K562 (cell line): Measurements from ENCODE around the gene SOX6. TPM values are rescaled to one million over a fixed set of nuclear protein-coding genes. Genes with fewer than 3 reads are reported as not detected.

Source experiments
- BCOR ChIP-seq: fragments of 450-650 bp; IDR thresholded peaks from 2 replicates; pipeline ENCODE4 v1.6.1; 2016
- CBFA2T3 ChIP-seq: fragments of 450-650 bp; IDR thresholded peaks from 2 replicates; pipeline ENCODE4 v1.6.1; 2017
- DLX4 ChIP-seq: fragments of 250-450 bp; sonication (Bioruptor Pico); IDR thresholded peaks from 2 replicates; pipeline ENCODE4 v1.6.1; 2021; ENCODE audit warnings: mild to moderate bottlenecking
- ELF4 ChIP-seq: fragments of 450-650 bp; formaldehyde crosslinking; IDR thresholded peaks from 2 replicates; pipeline ENCODE4 v1.4.0; 2022; ENCODE audit warnings: missing genetic modification characterization
- FOXP4 ChIP-seq: sonication (generic); formaldehyde crosslinking; IDR thresholded peaks from 2 replicates; pipeline ENCODE4 v1.8.0; 2022; ENCODE audit warnings: mild to moderate bottlenecking, missing genetic modification reagents, borderline replicate concordance
- GTF2A2 ChIP-seq: IDR thresholded peaks from 2 replicates; pipeline ENCODE4 v1.6.1; 2016; ENCODE audit warnings: mild to moderate bottlenecking, missing genetic modification characterization, missing compliant biosample characterization
- HMGXB4 ChIP-seq: sonication (generic); formaldehyde crosslinking; IDR thresholded peaks from 2 replicates; pipeline ENCODE4 v1.8.1; 2023; ENCODE audit warnings: mild to moderate bottlenecking, missing genetic modification reagents
- MCM5 ChIP-seq: fragments of 450-650 bp; IDR thresholded peaks from 2 replicates; pipeline ENCODE4 v1.6.1; 2016; ENCODE audit warnings: low read depth
- MECOM ChIP-seq: fragments of 250-450 bp; sonication (Bioruptor Pico); IDR thresholded peaks from 2 replicates; pipeline ENCODE4 v1.8.0; 2022; ENCODE audit warnings: inconsistent platforms
- NBN ChIP-seq: fragments of 450-650 bp; IDR thresholded peaks from 2 replicates; pipeline ENCODE4 v1.6.1; 2016; ENCODE audit warnings: low read depth, mild to moderate bottlenecking
- PBX2 ChIP-seq, 2 experiments: IDR thresholded peaks in 1 of 2; conservative IDR thresholded peaks in 1 of 2; 2 replicates each; pipeline ENCODE4 v1.6.1; 2016; ENCODE audit warnings: low read depth in 2 of 2, mild to moderate bottlenecking in 1 of 2, missing compliant biosample characterization in 1 of 2, missing genetic modification characterization in 1 of 2, moderate library complexity in 1 of 2
- SLC30A9 ChIP-seq: fragments of 250-450 bp; sonication (Bioruptor Pico); IDR thresholded peaks from 2 replicates; pipeline ENCODE4 v1.8.0; 2022; ENCODE audit warnings: mild to moderate bottlenecking, moderate library complexity
- SMARCC2 ChIP-seq: fragments of 450-650 bp; IDR thresholded peaks from 2 replicates; pipeline ENCODE4 v1.6.1; 2017; ENCODE audit warnings: antibody characterized with exemption, moderate library complexity, mild to moderate bottlenecking, low read depth
- SNRNP70 ChIP-seq: fragments of 200-400 bp; formaldehyde crosslinking; optimal IDR thresholded peaks from 2 replicates; pipeline ENCODE3; 2017; ENCODE audit warnings: low read depth, low read length
- ZNF644 ChIP-seq: fragments of 200-800 bp; sonication (Bioruptor generic); IDR thresholded peaks from 2 replicates; pipeline ENCODE4 v1.6.1; 2016; ENCODE audit warnings: low read depth, missing genetic modification characterization, missing compliant biosample characterization
- ZSCAN29 ChIP-seq: fragments of 450-650 bp; IDR thresholded peaks from 2 replicates; pipeline ENCODE4 v1.6.1; 2017
- polyA plus RNA-seq, 8 experiments: library from polyadenylated mRNA; depleted of rRNA in 4 of 8; stranded (reverse) in 5 of 8; unstranded in 3 of 8; fragments of >200 nt; fragmentation: Nextera tagmentation in 2 of 8; fragmentation: Illumina TruSeq in 1 of 8; extraction: Ambion mirVana in 2 of 8; extraction: Trizol in 1 of 8; gene quantifications; 2 replicates each; pipeline versions ENCODE4 v1.2.1 to v1.2.3, GENCODE V29; 2011 to 2014; ENCODE audit warnings: inconsistent platforms in 1 of 8, missing spikeins in 1 of 8
- total RNA-seq, 7 experiments: library from RNA; depleted of rRNA in 6 of 7; stranded (reverse); fragments of >200 nt in 6 of 7; fragmentation: Illumina TruSeq in 2 of 7; extraction: Trizol in 2 of 7; gene quantifications; 2 replicates each; pipeline versions ENCODE4 v1.2.1 to v1.2.3, GENCODE V29; 2011 to 2021; ENCODE audit warnings: low replicate concordance in 1 of 7
- TF ChIP-seq, protein P1 (sequence below): fragments of 450-650 bp; IDR thresholded peaks from 2 replicates; pipeline ENCODE4 v1.6.1; 2018; ENCODE audit not compliant: partially characterized antibody

SOX6 gene
- total and polyA plus RNA-seq, 9 of the 15 experiments (the other 6 are each of a cell fraction or from before 2014, with no cell fraction given), result 0.89 to 8.7 (median 5.7) TPM

DNA sequence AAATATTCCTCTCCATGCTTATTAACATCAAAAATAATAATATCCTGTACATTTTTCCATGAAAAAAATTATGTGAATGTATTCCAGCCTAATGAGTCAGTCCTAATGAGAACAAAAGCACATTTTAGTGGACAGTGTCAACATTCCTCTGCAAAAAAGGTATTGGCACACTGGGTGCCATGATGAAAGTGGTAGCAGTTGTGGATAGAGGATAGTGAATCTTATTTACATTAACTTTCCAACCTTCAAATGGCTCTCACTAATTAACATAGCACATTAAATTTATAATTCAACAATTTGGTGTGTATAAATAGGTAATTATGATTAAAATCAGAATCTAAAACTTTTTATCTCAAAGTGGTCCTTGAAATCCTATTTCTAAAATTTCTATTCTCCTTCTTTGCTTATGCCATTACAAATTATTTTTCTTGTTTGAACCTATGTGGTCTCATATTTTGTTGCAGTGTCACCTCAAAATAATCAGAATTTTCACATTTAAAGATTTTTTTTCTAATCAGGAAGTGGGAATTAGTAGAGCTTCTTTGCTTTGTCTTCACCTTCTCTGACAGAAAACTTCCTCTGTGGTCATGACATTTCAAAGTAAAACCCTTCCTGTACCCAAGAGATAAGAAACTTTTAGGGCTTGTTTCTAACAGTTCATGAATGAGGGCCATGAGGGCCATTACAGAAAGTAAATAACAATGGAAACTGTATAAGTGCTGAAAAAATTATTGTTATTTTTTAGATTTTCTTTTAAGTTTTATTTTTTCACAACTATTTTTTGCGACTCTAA, 18.7 kb downstream of the SOX6 start (continued):
- TF ChIP-seq FOXP4 (no peak), NBN (peak; percentile 46; the same call in 1 of the 2 replicates), SMARCC2 (peak; percentile 93), BCOR (no peak), CBFA2T3 (peak; percentile 94), PBX2 (CRISPR knock-in tag; IDR thresholded peaks at IDR 0.05; ENCODE audit: low read depth) (no peak), PBX2 (tag; conservative IDR thresholded peaks at IDR 0.05; ENCODE audit: low read depth) (peak; percentile 87), ELF4 (CRISPR knock-in tag) (no peak), GTF2A2 (0 out of 2 replicates have a peak, but pooled peaks have one; percentile 74), MECOM (no peak), MCM5 (no peak), ZSCAN29 (no peak), HMGXB4 (CRISPR knock-in tag) (no peak), DLX4 (no peak), SNRNP70 (no peak), SLC30A9 (CRISPR knock-in tag) (no peak), ZNF644 (peak; percentile 65; the same call in 1 of the 2 replicates)
- TF ChIP-seq, protein P1, sequence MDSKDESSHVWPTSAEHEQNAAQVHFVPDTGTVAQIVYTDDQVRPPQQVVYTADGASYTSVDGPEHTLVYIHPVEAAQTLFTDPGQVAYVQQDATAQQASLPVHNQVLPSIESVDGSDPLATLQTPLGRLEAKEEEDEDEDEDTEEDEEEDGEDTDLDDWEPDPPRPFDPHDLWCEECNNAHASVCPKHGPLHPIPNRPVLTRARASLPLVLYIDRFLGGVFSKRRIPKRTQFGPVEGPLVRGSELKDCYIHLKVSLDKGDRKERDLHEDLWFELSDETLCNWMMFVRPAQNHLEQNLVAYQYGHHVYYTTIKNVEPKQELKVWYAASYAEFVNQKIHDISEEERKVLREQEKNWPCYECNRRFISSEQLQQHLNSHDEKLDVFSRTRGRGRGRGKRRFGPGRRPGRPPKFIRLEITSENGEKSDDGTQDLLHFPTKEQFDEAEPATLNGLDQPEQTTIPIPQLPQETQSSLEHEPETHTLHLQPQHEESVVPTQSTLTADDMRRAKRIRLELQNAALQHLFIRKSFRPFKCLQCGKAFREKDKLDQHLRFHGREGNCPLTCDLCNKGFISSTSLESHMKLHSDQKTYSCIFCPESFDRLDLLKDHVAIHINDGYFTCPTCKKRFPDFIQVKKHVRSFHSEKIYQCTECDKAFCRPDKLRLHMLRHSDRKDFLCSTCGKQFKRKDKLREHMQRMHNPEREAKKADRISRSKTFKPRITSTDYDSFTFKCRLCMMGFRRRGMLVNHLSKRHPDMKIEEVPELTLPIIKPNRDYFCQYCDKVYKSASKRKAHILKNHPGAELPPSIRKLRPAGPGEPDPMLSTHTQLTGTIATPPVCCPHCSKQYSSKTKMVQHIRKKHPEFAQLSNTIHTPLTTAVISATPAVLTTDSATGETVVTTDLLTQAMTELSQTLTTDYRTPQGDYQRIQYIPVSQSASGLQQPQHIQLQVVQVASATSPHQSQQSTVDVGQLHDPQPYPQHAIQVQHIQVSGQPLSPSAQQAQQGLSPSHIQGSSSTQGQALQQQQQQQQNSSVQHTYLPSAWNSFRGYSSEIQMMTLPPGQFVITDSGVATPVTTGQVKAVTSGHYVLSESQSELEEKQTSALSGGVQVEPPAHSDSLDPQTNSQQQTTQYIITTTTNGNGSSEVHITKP, result no peak
